ENCODE results near the gene SPRY2. TPM values are rescaled to one million over a fixed set of nuclear protein-coding genes. Genes with fewer than 3 reads are reported as not detected.

SPRY2 gene
- total RNA-seq, 1 donor from 2014 or later = 0.21 TPM

GRCh38 chr13:80341756-80342370 lies 937 bp upstream of the SPRY2 start:
- Mint-ChIP-seq H3K9me3 (no peaks in the 10 kb centered on the region), H3K27ac (no peak overlapping the region), H3K4me1 (peaks cover 8% of the 10 kb centered on the region), H3K27me3 (peaks cover 39% of the 10 kb centered on the region), H3K36me3 (ENCODE audit: low read depth) (no peaks in the 10 kb centered on the region), H3K4me3 (peak overlapping the region; percentile 62)
- DNase-seq = no peak
- intact Hi-C loops (cut with micrococcal nuclease) = loop anchor here (2.0 to 5.0 kb wide), 3 partner anchors 580 to 1747 kb away; no protein-coding TSS in a partner anchor

- intact Hi-C loops (cut with micrococcal nuclease) = loop anchor here (2.0 to 5.0 kb wide), 2 partner anchors 582 to 1746 kb away; no protein-coding TSS in a partner anchor
- Mint-ChIP-seq H3K9me3 (no peaks in the 10 kb centered on the region), H3K27me3 (peaks cover 41% of the 10 kb centered on the region), H3K4me1 (peaks cover 8% of the 10 kb centered on the region), H3K4me3 (no peak overlapping the region), H3K27ac (peak overlapping the region; percentile 41), H3K36me3 (ENCODE audit: low read depth) (no peaks in the 10 kb centered on the region)
- DNase-seq = peak; percentile 63
These were observed 250 bp downstream of the SPRY2 start for GRCh38 chr13:80340651-80341100.

- DNase-seq = peak; percentile 58
- Mint-ChIP-seq H3K36me3 (ENCODE audit: low read depth) (no peaks in the 10 kb centered on the region), H3K27ac (peak overlapping the region; percentile 41), H3K27me3 (peaks cover 38% of the 10 kb centered on the region), H3K4me3 (no peak overlapping the region), H3K4me1 (peaks cover 8% of the 10 kb centered on the region), H3K9me3 (no peaks in the 10 kb centered on the region)
- intact Hi-C loops (cut with micrococcal nuclease) = loop anchor here (2.0 to 5.0 kb wide), 2 partner anchors 582 to 1745 kb away; no protein-coding TSS in a partner anchor
These were observed 845 bp downstream of the SPRY2 start for GRCh38 chr13:80339912-80340650.

- no peak for DNase-seq
These were observed 1.4 kb downstream of the SPRY2 start for GRCh38 chr13:80339563-80339911.

GRCh38 chr13:80338781-80339562 lies 2.0 kb downstream of the SPRY2 start:
- intact Hi-C loops (cut with micrococcal nuclease) = no loop called here
- no peaks in the 10 kb centered on the region for H3K36me3 Mint-ChIP-seq (ENCODE audit: low read depth)
- H3K4me1 Mint-ChIP-seq = peaks cover 8% of the 10 kb centered on the region
- H3K4me3 Mint-ChIP-seq = no peak overlapping the region
- peaks cover 31% of the 10 kb centered on the region for H3K27me3 Mint-ChIP-seq
- no peaks in the 10 kb centered on the region for H3K9me3 Mint-ChIP-seq
- H3K27ac Mint-ChIP-seq = no peak overlapping the region
- DNase-seq = peak; percentile 59

More at GRCh38 chr13:80339563-80339911, 1.4 kb downstream of the SPRY2 start:
- Mint-ChIP-seq H3K36me3 (ENCODE audit: low read depth) (no peaks in the 10 kb centered on the region), H3K9me3 (no peaks in the 10 kb centered on the region), H3K4me3 (no peak overlapping the region), H3K27me3 (peaks cover 34% of the 10 kb centered on the region), H3K27ac (no peak overlapping the region), H3K4me1 (peaks cover 8% of the 10 kb centered on the region)
- intact Hi-C loops (cut with micrococcal nuclease) = no loop called here

GRCh38 chr13:80337288-80338081 lies 3.4 kb downstream of the SPRY2 start:
- Mint-ChIP-seq H3K27ac (no peak overlapping the region), H3K4me1 (peaks cover 4% of the 10 kb centered on the region), H3K36me3 (ENCODE audit: low read depth) (no peaks in the 10 kb centered on the region), H3K4me3 (no peak overlapping the region), H3K27me3 (peaks cover 18% of the 10 kb centered on the region), H3K9me3 (no peaks in the 10 kb centered on the region)
- no peak for DNase-seq
- intact Hi-C loops (cut with micrococcal nuclease) = no loop called here

- no peak for DNase-seq
- H3K4me3 Mint-ChIP-seq = no peak overlapping the region
- no peaks in the 10 kb centered on the region for H3K36me3 Mint-ChIP-seq (ENCODE audit: low read depth)
- peaks cover 13% of the 10 kb centered on the region for H3K27me3 Mint-ChIP-seq
- H3K4me1 Mint-ChIP-seq = peaks cover 4% of the 10 kb centered on the region
- H3K27ac Mint-ChIP-seq = no peak overlapping the region
- intact Hi-C loops (cut with micrococcal nuclease) = no loop called here
- H3K9me3 Mint-ChIP-seq = no peaks in the 10 kb centered on the region
These were observed 4.1 kb downstream of the SPRY2 start for GRCh38 chr13:80336776-80337287.

- no peak overlapping the region for H3K27ac Mint-ChIP-seq
- H3K36me3 Mint-ChIP-seq (ENCODE audit: low read depth) = no peaks in the 10 kb centered on the region
- H3K4me3 Mint-ChIP-seq = no peak overlapping the region
- H3K9me3 Mint-ChIP-seq = no peaks in the 10 kb centered on the region
- intact Hi-C loops (cut with micrococcal nuclease) = no loop called here
- H3K27me3 Mint-ChIP-seq = peaks cover 9% of the 10 kb centered on the region
- H3K4me1 Mint-ChIP-seq = peaks cover 4% of the 10 kb centered on the region
- DNase-seq = no peak
These were observed 4.6 kb downstream of the SPRY2 start for GRCh38 chr13:80336370-80336769.

GRCh38 chr13:80334597-80335260 lies 6.2 kb downstream of the SPRY2 start:
- no peaks in the 10 kb centered on the region for H3K36me3 Mint-ChIP-seq (ENCODE audit: low read depth)
- H3K9me3 Mint-ChIP-seq = no peaks in the 10 kb centered on the region
- H3K4me3 Mint-ChIP-seq = no peak overlapping the region
- H3K27me3 Mint-ChIP-seq = peaks cover 5% of the 10 kb centered on the region
- no peak overlapping the region for H3K27ac Mint-ChIP-seq
- DNase-seq = no peak
- intact Hi-C loops (cut with micrococcal nuclease) = no loop called here
- H3K4me1 Mint-ChIP-seq = no peaks in the 10 kb centered on the region

GRCh38 chr13:80331984-80332383 lies 8.9 kb downstream of the SPRY2 start:
- Mint-ChIP-seq H3K27ac (no peak overlapping the region), H3K36me3 (ENCODE audit: low read depth) (no peaks in the 10 kb centered on the region), H3K4me3 (no peak overlapping the region), H3K9me3 (no peaks in the 10 kb centered on the region), H3K4me1 (no peaks in the 10 kb centered on the region), H3K27me3 (peaks cover 5% of the 10 kb centered on the region)
- no peak for DNase-seq
- intact Hi-C loops (cut with micrococcal nuclease) = no loop called here

GRCh38 chr13:80329250-80329649 lies 11.7 kb downstream of the SPRY2 start:
- DNase-seq = no peak
- Mint-ChIP-seq H3K27ac (no peak overlapping the region), H3K27me3 (no peaks in the 10 kb centered on the region), H3K9me3 (no peaks in the 10 kb centered on the region), H3K4me1 (no peaks in the 10 kb centered on the region), H3K36me3 (ENCODE audit: low read depth) (no peaks in the 10 kb centered on the region), H3K4me3 (no peak overlapping the region)
- intact Hi-C loops (cut with micrococcal nuclease) = no loop called here

GRCh38 chr13:80319004-80319403 lies 21.9 kb downstream of the SPRY2 start:
- intact Hi-C loops (cut with micrococcal nuclease) = no loop called here

More at GRCh38 chr13:80319004-80319403, 21.9 kb downstream of the SPRY2 start:
- H3K4me1 Mint-ChIP-seq = no peaks in the 10 kb centered on the region
- no peaks in the 10 kb centered on the region for H3K36me3 Mint-ChIP-seq (ENCODE audit: low read depth)
- H3K27ac Mint-ChIP-seq = no peak overlapping the region
- DNase-seq = no peak
- H3K4me3 Mint-ChIP-seq = no peak overlapping the region
- no peaks in the 10 kb centered on the region for H3K27me3 Mint-ChIP-seq
- H3K9me3 Mint-ChIP-seq = no peaks in the 10 kb centered on the region
